ENCODE results near the gene HOXD1.

The HOXD1 gene

GRCh38 chr2:176205126-176205525 is 16.7 kb downstream of the HOXD1 start:
- Histone ChIP-seq H2BK15ac (ENCODE audit: low read length) (no peak overlapping the region), H3K14ac (ENCODE audit: low read length) (no peak overlapping the region), H2BK120ac (ENCODE audit: low read depth, low read length) (no peak overlapping the region), H2BK5ac (ENCODE audit: low read length) (no peak overlapping the region), H2AFZ (ENCODE audit: low read length) (no peak overlapping the region), H3K27ac (replicated peaks; ENCODE audit: low read length) (no peak overlapping the region), H3K27me3 (ENCODE audit: control insufficient read depth in 3 of 3, insufficient read depth in 3 of 3, low read depth in 1 of 3, low read length in 3 of 3) (peaks cover 0 to 11% (median 2%) of the 10 kb centered on the region in 3 experiments), H3K4me2 (ENCODE audit: insufficient read depth, low read length, poor library complexity, severe bottlenecking) (no peak overlapping the region), H3K4ac (ENCODE audit: low read length) (no peak overlapping the region), H3K4me3 (ENCODE audit: low read length in 2 of 2) (no peak overlapping the region), H4K8ac (ENCODE audit: low read depth, low read length) (no peak overlapping the region), H2AK5ac (ENCODE audit: low read depth, low read length) (no peak overlapping the region), H3K23ac (ENCODE audit: low read depth, low read length, poor library complexity) (no peak overlapping the region), H3K9ac (ENCODE audit: low read depth, low read length, poor library complexity) (no peak overlapping the region), H3K4me1 (ENCODE audit: control insufficient read depth in 2 of 2, insufficient read depth in 1 of 2, low read depth in 1 of 2, low read length in 2 of 2) (no peaks in the 10 kb centered on the region), H2BK12ac (ENCODE audit: low read length) (no peak overlapping the region), H3K79me1 (ENCODE audit: low read depth, low read length) (no peaks in the 10 kb centered on the region), H3K9me3 (replicated peaks in 1 of 2; ENCODE audit: control insufficient read depth in 2 of 2, insufficient read depth in 1 of 2, low read depth in 1 of 2, low read length in 2 of 2) (no peaks in the 10 kb centered on the region), H3K36me3 (replicated peaks in 1 of 2; ENCODE audit: control insufficient read depth in 2 of 2, insufficient read depth in 2 of 2, low read length in 2 of 2) (no peaks in the 10 kb centered on the region), H4K91ac (ENCODE audit: low read depth, low read length, poor library complexity) (no peak overlapping the region), H3K18ac (ENCODE audit: low read length) (no peak overlapping the region)
- no peak for DNase-seq (ENCODE audit: low spot score)
- no CpG with 5 or more reads among the region's 1 CpG for WGBS, 2 donors (ENCODE audit: extremely low coverage in 2 of 2, insufficient read length in 2 of 2, insufficient replicate concordance in 1 of 2)

- Histone ChIP-seq H2BK120ac (ENCODE audit: low read depth, low read length) (no peak overlapping the region), H3K9me3 (replicated peaks in 1 of 2; ENCODE audit: control insufficient read depth in 2 of 2, insufficient read depth in 1 of 2, low read depth in 1 of 2, low read length in 2 of 2) (no peaks in the 10 kb centered on the region), H2BK12ac (ENCODE audit: low read length) (no peak overlapping the region), H3K27me3 (ENCODE audit: control insufficient read depth in 3 of 3, insufficient read depth in 3 of 3, low read depth in 1 of 3, low read length in 3 of 3) (peaks cover 0 to 13% (median 0%) of the 10 kb centered on the region in 3 experiments), H2BK15ac (ENCODE audit: low read length) (no peak overlapping the region), H3K27ac (replicated peaks; ENCODE audit: low read length) (no peak overlapping the region), H3K4me2 (ENCODE audit: insufficient read depth, low read length, poor library complexity, severe bottlenecking) (no peak overlapping the region), H2BK5ac (ENCODE audit: low read length) (no peak overlapping the region), H3K14ac (ENCODE audit: low read length) (no peak overlapping the region), H3K23ac (ENCODE audit: low read depth, low read length, poor library complexity) (no peak overlapping the region), H3K4me3 (ENCODE audit: low read length in 2 of 2) (no peak overlapping the region), H3K9ac (ENCODE audit: low read depth, low read length, poor library complexity) (no peak overlapping the region), H4K8ac (ENCODE audit: low read depth, low read length) (no peak overlapping the region), H2AFZ (ENCODE audit: low read length) (no peak overlapping the region), H2AK5ac (ENCODE audit: low read depth, low read length) (no peak overlapping the region), H4K91ac (ENCODE audit: low read depth, low read length, poor library complexity) (no peak overlapping the region), H3K4me1 (ENCODE audit: control insufficient read depth in 2 of 2, insufficient read depth in 1 of 2, low read depth in 1 of 2, low read length in 2 of 2) (no peaks in the 10 kb centered on the region), H3K4ac (ENCODE audit: low read length) (no peak overlapping the region), H3K18ac (ENCODE audit: low read length) (no peak overlapping the region), H3K79me1 (ENCODE audit: low read depth, low read length) (no peaks in the 10 kb centered on the region), H3K36me3 (replicated peaks in 1 of 2; ENCODE audit: control insufficient read depth in 2 of 2, insufficient read depth in 2 of 2, low read length in 2 of 2) (no peaks in the 10 kb centered on the region)
- WGBS, 2 donors (ENCODE audit: extremely low coverage in 2 of 2, insufficient read length in 2 of 2, insufficient replicate concordance in 1 of 2): no CpG with 5 or more reads among the region's 2 CpGs
- DNase-seq (ENCODE audit: low spot score): no peak
Measured at GRCh38 chr2:176206136-176206535, 17.7 kb downstream of the HOXD1 start.

GRCh38 chr2:176206682-176207081 is 18.2 kb downstream of the HOXD1 start:
- no peaks in the 10 kb centered on the region for H3K36me3 ChIP-seq (replicated peaks in 1 of 2; ENCODE audit: control insufficient read depth in 2 of 2, insufficient read depth in 2 of 2, low read length in 2 of 2)
- no peak overlapping the region for H3K4me3 ChIP-seq (ENCODE audit: low read length in 2 of 2)
- DNase-seq (ENCODE audit: low spot score): no peak
- no peak overlapping the region for H3K9ac ChIP-seq (ENCODE audit: low read depth, low read length, poor library complexity)
- H2BK120ac ChIP-seq (ENCODE audit: low read depth, low read length): no peak overlapping the region
- no peaks in the 10 kb centered on the region for H3K79me1 ChIP-seq (ENCODE audit: low read depth, low read length)
- no peak overlapping the region for H3K18ac ChIP-seq (ENCODE audit: low read length)
- H3K27ac ChIP-seq (replicated peaks; ENCODE audit: low read length): no peak overlapping the region
- H3K4me2 ChIP-seq (ENCODE audit: insufficient read depth, low read length, poor library complexity, severe bottlenecking): no peak overlapping the region
- no peak overlapping the region for H2BK5ac ChIP-seq (ENCODE audit: low read length)
- H3K4me1 ChIP-seq (ENCODE audit: control insufficient read depth in 2 of 2, insufficient read depth in 1 of 2, low read depth in 1 of 2, low read length in 2 of 2): no peaks in the 10 kb centered on the region
- H3K4ac ChIP-seq (ENCODE audit: low read length): no peak overlapping the region
- no CpG with 5 or more reads among the region's 2 CpGs for WGBS, 2 donors (ENCODE audit: extremely low coverage in 2 of 2, insufficient read length in 2 of 2, insufficient replicate concordance in 1 of 2)
- no peak overlapping the region for H2BK15ac ChIP-seq (ENCODE audit: low read length)
- no peak overlapping the region for H4K91ac ChIP-seq (ENCODE audit: low read depth, low read length, poor library complexity)
- no peak overlapping the region for H2AFZ ChIP-seq (ENCODE audit: low read length)
- H4K8ac ChIP-seq (ENCODE audit: low read depth, low read length): no peak overlapping the region
- H3K14ac ChIP-seq (ENCODE audit: low read length): no peak overlapping the region
- no peaks in the 10 kb centered on the region for H3K9me3 ChIP-seq (replicated peaks in 1 of 2; ENCODE audit: control insufficient read depth in 2 of 2, insufficient read depth in 1 of 2, low read depth in 1 of 2, low read length in 2 of 2)
- no peak overlapping the region for H3K23ac ChIP-seq (ENCODE audit: low read depth, low read length, poor library complexity)
- H2BK12ac ChIP-seq (ENCODE audit: low read length): no peak overlapping the region
- peaks cover 0 to 15% (median 0%) of the 10 kb centered on the region in 3 experiments for H3K27me3 ChIP-seq (ENCODE audit: control insufficient read depth in 3 of 3, insufficient read depth in 3 of 3, low read depth in 1 of 3, low read length in 3 of 3)
- no peak overlapping the region for H2AK5ac ChIP-seq (ENCODE audit: low read depth, low read length)

- Histone ChIP-seq H2AFZ (ENCODE audit: low read length) (no peak overlapping the region), H2AK5ac (ENCODE audit: low read depth, low read length) (no peak overlapping the region), H4K91ac (ENCODE audit: low read depth, low read length, poor library complexity) (no peak overlapping the region), H3K23ac (ENCODE audit: low read depth, low read length, poor library complexity) (no peak overlapping the region), H3K9me3 (replicated peaks in 1 of 2; ENCODE audit: control insufficient read depth in 2 of 2, insufficient read depth in 1 of 2, low read depth in 1 of 2, low read length in 2 of 2) (no peaks in the 10 kb centered on the region), H3K27ac (replicated peaks; ENCODE audit: low read length) (no peak overlapping the region), H4K8ac (ENCODE audit: low read depth, low read length) (no peak overlapping the region), H3K36me3 (replicated peaks in 1 of 2; ENCODE audit: control insufficient read depth in 2 of 2, insufficient read depth in 2 of 2, low read length in 2 of 2) (no peaks in the 10 kb centered on the region), H2BK12ac (ENCODE audit: low read length) (no peak overlapping the region), H2BK15ac (ENCODE audit: low read length) (no peak overlapping the region), H3K4me3 (ENCODE audit: low read length in 2 of 2) (no peak overlapping the region), H3K9ac (ENCODE audit: low read depth, low read length, poor library complexity) (no peak overlapping the region), H3K4me2 (ENCODE audit: insufficient read depth, low read length, poor library complexity, severe bottlenecking) (no peak overlapping the region), H2BK120ac (ENCODE audit: low read depth, low read length) (no peak overlapping the region), H2BK5ac (ENCODE audit: low read length) (no peak overlapping the region), H3K27me3 (ENCODE audit: control insufficient read depth in 3 of 3, insufficient read depth in 3 of 3, low read depth in 1 of 3, low read length in 3 of 3) (peaks cover 0 to 20% (median 0%) of the 10 kb centered on the region in 3 experiments), H3K14ac (ENCODE audit: low read length) (no peak overlapping the region), H3K18ac (ENCODE audit: low read length) (no peak overlapping the region), H3K79me1 (ENCODE audit: low read depth, low read length) (no peaks in the 10 kb centered on the region), H3K4ac (ENCODE audit: low read length) (no peak overlapping the region), H3K4me1 (ENCODE audit: control insufficient read depth in 2 of 2, insufficient read depth in 1 of 2, low read depth in 1 of 2, low read length in 2 of 2) (no peaks in the 10 kb centered on the region)
- DNase-seq (ENCODE audit: low spot score): no peak
- WGBS, 2 donors (ENCODE audit: extremely low coverage in 2 of 2, insufficient read length in 2 of 2, insufficient replicate concordance in 1 of 2): no CpG with 5 or more reads among the region's 1 CpG
Measured at GRCh38 chr2:176211110-176211509, 22.6 kb downstream of the HOXD1 start.
